ENCODE data around the gene DIPK1A. TPM values are rescaled to one million over a fixed set of nuclear protein-coding genes. Genes with fewer than 3 reads are reported as not detected.

The DIPK1A gene
- total RNA-seq, 2 experiments from 2014 or later: 10.2 to 11.9 TPM

DNA sequence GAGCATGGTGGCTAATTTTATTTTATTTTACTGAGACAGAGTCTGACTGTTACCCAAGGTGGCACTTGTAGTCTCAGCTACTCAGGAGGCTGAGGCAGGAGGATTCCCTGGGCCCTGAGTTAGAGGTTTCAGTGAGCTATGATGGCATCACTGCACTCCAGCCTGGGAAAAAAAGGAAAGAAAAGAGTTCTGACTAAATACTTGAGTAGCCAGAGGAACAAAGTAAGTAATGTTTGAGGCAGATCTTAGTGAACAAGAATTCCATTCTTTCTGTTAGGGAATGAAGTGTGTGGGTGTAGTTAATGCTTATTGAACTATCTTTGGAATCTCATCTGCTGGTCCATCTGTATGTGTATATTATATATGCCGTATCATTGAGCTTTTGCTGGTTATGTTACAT is 163.3 kb downstream of the DIPK1A start:
- ChIA-PET CTCF (no interaction called here), POLR2A (no interaction called here)

DNA sequence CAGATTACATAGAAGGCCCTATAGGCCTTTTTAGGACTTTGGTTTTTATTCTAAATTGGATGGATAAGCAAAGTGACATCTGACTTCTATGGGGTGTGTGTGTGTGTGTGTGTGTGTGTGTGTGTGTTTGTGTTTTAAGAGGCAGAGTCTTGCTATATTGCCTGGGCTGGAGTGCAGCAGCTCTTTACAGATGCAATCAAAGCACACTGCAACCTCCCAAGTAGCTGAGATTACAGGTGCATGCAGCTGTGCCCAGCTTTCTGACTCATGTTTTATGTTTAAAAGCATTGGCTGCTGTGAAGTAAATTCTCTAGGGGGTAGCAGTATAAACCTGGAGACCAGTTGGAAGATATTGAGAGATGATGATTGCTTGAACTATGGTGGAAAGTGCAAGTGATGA is 164.0 kb downstream of the DIPK1A start:
- ChIA-PET POLR2A (no interaction called here), CTCF (no interaction called here)

- CTCF ChIA-PET: interaction anchor here (0.6 kb wide), 1 partner anchor 24 kb away, joined by 3 read pairs; no protein-coding TSS in a partner anchor
- POLR2A ChIA-PET: no interaction called here
Observed at GRCh38 chr1:92795166-92795565, 166.1 kb downstream of the DIPK1A start.

GRCh38 chr1:92792340-92792782 is 168.9 kb downstream of the DIPK1A start:
- POLR2A ChIA-PET: no interaction called here

More at GRCh38 chr1:92792340-92792782, 168.9 kb downstream of the DIPK1A start:
- CTCF ChIA-PET: interaction anchor here (1.4 kb wide), 1 partner anchor 26 kb away, joined by 5 read pairs; no protein-coding TSS in a partner anchor

Other genes starting within 250 kb of the DIPK1A start
- gene EVI5, start 176.4 kb downstream of the DIPK1A start, total RNA-seq: 10 to 100 TPM; 49.3 to 51.2 TPM
- 1,000 to 10,000 TPM; 1,483 to 1,514 TPM for gene RPL5, start 129.4 kb downstream of the DIPK1A start, total RNA-seq
- 10 to 100 TPM; 49.9 to 51.7 TPM for gene MTF2, start 117.8 kb upstream of the DIPK1A start, total RNA-seq
- gene TMED5, start 219.0 kb upstream of the DIPK1A start, total RNA-seq: 10 to 100 TPM; 38.1 to 41.6 TPM
- gene CCDC18, start 219.3 kb upstream of the DIPK1A start, total RNA-seq: 10 to 100 TPM; 13.5 to 14.2 TPM

Measured in activated CD8-positive, alpha-beta memory T cell treated with anti-CD3 and anti-CD28 coated beads for 36 hours (primary cell).